Hypothalamus (tissue), 51 donors: ENCODE measurements around the gene ARF6.
"Not testable (repeated sequence)": the region's sequence is repeated elsewhere in the genome, so short reads cannot be mapped to it uniquely, and the experiment has no call there.

Experiments used
- DNase-seq, 51 donors: peaks; one replicate each; lab custom pipeline; 2025; lab: John Stamatoyannopoulos, UW

The ARF6 gene

GRCh38 chr14:49902679-49903246 lies 9.9 kb downstream of the ARF6 start:
- not testable (repeated sequence) for DNase-seq

- DNase-seq: no peak
These were observed 11.4 kb downstream of the ARF6 start for GRCh38 chr14:49904270-49904669.

GRCh38 chr14:49905989-49906388 lies 13.1 kb downstream of the ARF6 start:
- DNase-seq: no peak

DNA sequence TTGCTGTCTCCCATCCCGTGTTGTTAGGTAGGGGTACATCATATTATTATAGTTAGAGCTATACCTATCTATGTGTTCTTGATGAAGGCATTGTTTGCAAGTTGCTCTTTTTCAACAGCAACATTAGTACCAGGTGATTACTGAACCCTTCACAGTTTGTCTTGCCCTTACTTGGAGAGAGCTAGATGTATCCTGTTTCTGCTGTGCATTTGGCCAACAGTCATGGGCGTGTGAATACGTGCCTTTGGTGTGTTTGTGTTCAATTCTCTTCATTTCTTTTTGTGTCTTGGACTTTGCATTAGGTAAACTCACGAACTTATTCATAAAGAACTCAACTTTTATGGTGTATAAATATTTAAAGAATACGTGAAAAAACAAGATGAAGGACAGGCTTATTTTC lies 14.3 kb downstream of the ARF6 start:
- DNase-seq: no peak

- no peak for DNase-seq
These were observed 15.5 kb downstream of the ARF6 start for GRCh38 chr14:49908433-49908782.

- DNase-seq: no peak
These were observed 16.1 kb downstream of the ARF6 start for GRCh38 chr14:49909016-49909415.

GRCh38 chr14:49915085-49915484 lies 22.2 kb downstream of the ARF6 start:
- no peak for DNase-seq

DNA sequence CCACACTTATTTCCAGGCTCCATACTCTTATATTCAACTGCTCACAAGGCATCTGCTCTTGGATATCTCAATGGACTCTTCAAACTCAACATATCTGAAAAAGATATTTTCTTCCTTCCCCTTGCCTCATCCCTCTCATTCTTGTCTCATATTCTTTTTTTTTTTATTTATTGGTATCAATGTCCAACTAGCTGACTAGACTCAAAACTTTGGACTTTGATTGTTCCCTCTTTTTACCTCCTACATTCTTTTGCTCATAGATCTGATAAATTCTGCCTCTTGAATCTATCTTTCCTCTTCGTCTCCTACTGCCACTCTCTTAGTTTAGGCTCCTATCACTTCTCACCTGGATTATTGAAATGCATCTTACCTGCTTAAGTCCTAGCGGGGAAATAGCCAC lies 25.8 kb downstream of the ARF6 start:
- DNase-seq: no peak

- no peak for DNase-seq
These were observed 27.2 kb downstream of the ARF6 start for GRCh38 chr14:49919825-49920659.

DNA sequence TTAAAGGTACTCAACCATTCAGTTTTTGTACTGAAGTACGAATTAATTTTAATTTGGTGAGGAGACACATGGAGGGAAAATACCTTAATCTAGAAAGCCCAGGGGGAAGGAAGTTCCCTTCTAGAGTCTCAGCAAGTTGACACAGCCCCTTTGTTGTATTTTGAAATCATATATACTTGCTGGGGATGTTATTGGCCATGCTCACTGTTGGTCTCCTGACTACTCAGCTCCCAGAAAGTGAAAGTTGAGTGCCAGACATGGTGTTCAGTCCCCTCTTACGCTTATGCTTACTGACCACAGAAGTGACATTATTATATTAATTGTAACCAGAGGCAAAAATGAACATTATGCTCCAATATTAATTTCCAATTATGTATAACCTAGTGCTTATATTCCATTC lies 28.1 kb downstream of the ARF6 start:
- no peak for DNase-seq

DNA sequence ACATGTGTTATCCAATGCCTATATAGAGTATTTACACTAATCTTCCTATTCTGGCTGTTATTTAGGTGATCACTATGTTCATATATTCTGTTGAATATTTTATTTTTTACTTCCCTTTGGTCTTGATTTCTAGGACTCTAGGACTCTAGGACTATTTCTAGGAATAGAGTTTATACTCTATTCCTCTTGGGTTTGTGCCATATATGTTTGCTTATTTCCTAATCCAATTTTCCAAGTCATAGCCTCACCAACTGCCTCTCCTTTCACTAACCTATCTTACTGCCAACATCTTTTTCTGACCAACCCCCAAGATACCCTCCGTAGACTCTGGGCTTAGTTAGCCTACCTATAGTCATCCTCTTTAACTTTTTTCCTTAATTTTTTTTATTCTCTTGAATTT lies 28.5 kb downstream of the ARF6 start:
- DNase-seq: no peak

DNA sequence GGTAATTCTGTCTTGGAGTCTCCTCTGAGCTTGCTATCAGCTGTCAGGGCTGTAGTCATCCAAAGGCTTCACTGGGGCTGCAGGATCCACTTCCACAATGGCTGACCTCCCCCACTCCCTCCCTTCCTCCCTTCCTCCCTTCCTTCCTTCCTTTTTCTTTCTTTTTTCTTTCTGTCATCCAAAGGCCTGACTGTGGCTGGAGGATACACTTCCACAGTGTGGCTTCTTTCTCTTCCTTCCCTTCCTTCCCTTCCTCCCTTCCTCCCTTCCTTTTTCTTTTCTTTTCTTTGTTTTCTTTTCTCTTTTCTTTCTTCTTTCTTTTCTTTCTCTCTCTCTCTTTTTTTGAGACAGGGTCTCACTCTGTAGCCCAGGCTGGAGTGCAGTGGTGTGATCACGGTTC lies 30.6 kb downstream of the ARF6 start:
- no peak for DNase-seq

GRCh38 chr14:49923881-49924280 lies 31.0 kb downstream of the ARF6 start:
- no peak for DNase-seq

- no peak for DNase-seq
These were observed 32.0 kb downstream of the ARF6 start for GRCh38 chr14:49924852-49925251.

GRCh38 chr14:49926803-49927202 lies 33.9 kb downstream of the ARF6 start:
- no peak for DNase-seq

- DNase-seq: no peak
These were observed 35.1 kb downstream of the ARF6 start for GRCh38 chr14:49928015-49928414.

DNA sequence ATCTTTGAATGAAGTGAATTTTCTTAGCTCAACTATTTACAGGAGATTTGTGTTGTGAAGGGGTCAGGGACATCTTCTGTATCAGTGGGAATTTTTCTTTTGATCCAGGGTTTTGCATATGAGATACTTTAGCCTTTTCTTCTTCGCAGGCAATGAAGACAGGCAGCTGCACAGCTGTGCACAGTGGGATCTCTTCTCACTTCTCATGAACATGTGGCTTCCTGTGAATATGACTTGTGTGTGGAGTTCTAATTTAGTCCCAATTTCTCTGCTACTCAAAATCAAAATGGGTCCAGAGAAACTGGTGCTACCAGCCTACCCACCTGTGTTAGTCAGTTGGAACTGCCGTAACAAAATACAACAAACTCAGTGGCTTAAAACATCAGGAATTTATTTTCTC lies 37.8 kb downstream of the ARF6 start:
- DNase-seq: no peak

DNA sequence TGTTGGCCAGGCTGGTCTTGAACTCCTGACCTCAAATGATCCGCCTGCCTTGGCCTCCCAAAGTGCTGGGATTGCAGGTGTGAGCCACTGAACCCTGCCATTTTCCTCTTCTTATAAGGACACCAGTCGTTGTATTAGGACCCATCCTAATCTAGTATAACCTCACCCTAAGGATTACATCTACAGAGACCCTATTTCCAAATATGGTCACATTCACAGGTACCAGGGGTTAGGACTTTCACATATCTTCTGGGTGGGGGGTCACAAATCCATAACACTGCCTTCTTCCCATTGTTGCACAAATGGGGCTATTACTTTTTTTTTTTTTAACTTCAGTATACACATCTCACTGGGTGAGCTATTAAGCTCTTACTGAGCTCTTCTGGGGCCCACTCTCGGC lies 38.6 kb downstream of the ARF6 start:
- DNase-seq: no peak

GRCh38 chr14:49933128-49933527 lies 40.2 kb downstream of the ARF6 start:
- no peak for DNase-seq

DNA sequence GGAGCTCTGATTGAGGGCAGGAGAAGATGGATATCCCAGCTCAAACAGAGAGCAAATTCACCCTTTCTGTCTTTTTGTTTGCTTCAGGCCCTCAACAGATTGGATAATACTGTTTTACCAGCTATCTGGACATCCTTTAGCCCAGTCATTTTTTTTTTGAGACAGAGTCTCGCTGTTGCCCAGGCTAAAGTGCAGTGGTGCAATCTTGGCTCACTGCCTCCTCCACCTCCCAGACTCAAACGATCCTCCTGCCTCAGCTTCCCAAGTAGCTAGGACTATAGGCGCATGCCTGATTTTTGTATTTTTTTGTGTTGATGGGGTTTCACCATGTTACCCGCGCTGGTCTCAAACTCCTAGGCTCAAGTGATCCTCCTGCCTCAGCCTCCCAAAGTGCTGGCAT lies 40.8 kb downstream of the ARF6 start:
- no peak for DNase-seq

DNA sequence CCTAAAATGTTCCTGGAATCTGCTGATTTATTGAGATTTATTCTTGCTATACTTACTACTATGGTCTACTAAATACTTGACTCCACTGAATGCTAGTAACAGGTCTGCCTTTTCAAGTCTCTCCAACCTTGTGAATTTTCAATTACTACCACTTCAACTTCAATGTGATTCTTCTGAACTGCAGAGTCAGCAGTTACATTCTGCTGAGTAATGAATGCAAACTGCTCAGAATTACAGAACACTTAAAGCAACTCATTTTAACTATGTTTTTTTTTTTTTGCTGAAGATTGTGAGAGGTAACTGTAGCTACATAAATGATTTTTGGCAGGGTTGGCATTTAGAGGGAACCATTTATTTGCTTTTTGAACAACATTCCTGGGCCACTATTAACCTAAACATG lies 41.8 kb downstream of the ARF6 start:
- no peak for DNase-seq

DNA sequence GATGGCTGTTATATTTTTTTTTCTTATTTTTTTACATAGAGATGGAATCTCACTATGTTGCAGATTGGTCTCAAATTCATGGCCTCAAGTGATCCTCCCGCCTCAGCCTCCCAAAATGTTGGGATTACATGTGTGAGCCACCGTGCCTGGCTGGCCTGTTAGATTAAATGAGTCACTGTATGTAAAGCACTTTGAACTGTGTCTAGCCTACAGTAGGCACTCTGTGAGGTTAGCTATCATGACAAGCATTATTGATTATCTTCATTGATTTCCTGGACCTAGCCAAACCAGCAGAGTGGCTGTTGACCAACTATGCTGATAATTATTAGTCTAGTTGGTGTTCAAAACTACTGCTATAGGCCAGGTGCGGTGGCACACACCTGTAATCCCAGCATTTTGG lies 42.6 kb downstream of the ARF6 start:
- DNase-seq: no peak

DNA sequence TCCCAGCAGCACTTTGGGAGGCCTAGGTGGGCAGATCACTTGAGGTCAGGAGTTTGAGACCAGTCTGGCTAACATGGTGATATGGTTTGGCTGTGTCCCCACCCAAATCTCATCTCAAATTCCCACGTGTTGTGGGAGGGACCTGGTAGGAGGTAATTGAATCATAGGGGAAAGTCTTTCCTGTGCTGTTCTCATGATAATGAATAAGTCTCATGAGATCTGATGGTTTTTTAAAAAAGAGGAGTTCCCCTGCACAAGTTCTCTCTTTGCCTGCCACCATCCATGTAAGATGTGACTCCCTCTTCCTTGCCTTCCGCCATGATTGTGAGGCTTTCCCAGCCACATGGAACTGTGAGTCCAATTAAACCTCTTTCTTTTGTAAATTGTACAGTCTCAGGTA lies 43.4 kb downstream of the ARF6 start:
- DNase-seq: not testable (repeated sequence)
